Activated CD4-positive, alpha-beta T cell treated with anti-CD3 and anti-CD28 coated beads, Interleukin-10, Interleukin-2, amounts not matched to agents 100 ng/mL and 50 ng/mL, durations not matched to agents 16 hours and 8 hours (primary cell): Measurements from ENCODE around the gene NUP188.
"Not testable (repeated sequence)": the region's sequence is repeated elsewhere in the genome, so short reads cannot be mapped to it uniquely, and the experiment has no call there.

Experiments used
- DNase-seq: peaks from one replicate; pipeline ENCODE4 v3.0.0-alpha.2; 2020

NUP188 gene

GRCh38 chr9:128944966-128945365 is 2.5 kb upstream of the NUP188 start:
- not testable (repeated sequence) for DNase-seq

GRCh38 chr9:128945798-128946501 is 1.5 kb upstream of the NUP188 start:
- no peak for DNase-seq

GRCh38 chr9:128946571-128947276 is 775 bp upstream of the NUP188 start:
- peak; percentile 6 for DNase-seq

- no peak for DNase-seq
Observed at GRCh38 chr9:128947277-128947526, 297 bp upstream of the NUP188 start.

GRCh38 chr9:128961403-128961802 is 13.9 kb downstream of the NUP188 start:
- not testable (repeated sequence) for DNase-seq

- DNase-seq = no peak
Observed at GRCh38 chr9:128969491-128969890, 22.0 kb downstream of the NUP188 start.

GRCh38 chr9:128972956-128973355 is 25.5 kb downstream of the NUP188 start:
- no peak for DNase-seq

GRCh38 chr9:128979111-128979510 is 31.6 kb downstream of the NUP188 start:
- DNase-seq = no peak

GRCh38 chr9:128983536-128983935 is 36.0 kb downstream of the NUP188 start:
- no peak for DNase-seq

GRCh38 chr9:128986671-128987070 is 39.2 kb downstream of the NUP188 start:
- no peak for DNase-seq

GRCh38 chr9:128987805-128988204 is 40.3 kb downstream of the NUP188 start:
- DNase-seq = no peak

- DNase-seq = no peak
Observed at GRCh38 chr9:128992995-128993394, 45.5 kb downstream of the NUP188 start.

GRCh38 chr9:128995791-128996190 is 48.3 kb downstream of the NUP188 start:
- no peak for DNase-seq

GRCh38 chr9:128998462-128998861 is 51.0 kb downstream of the NUP188 start:
- no peak for DNase-seq

GRCh38 chr9:128999581-129000206 is 52.2 kb downstream of the NUP188 start:
- peak; percentile 48 for DNase-seq

- no peak for DNase-seq
Observed at GRCh38 chr9:129001504-129002325, 54.2 kb downstream of the NUP188 start.

- DNase-seq = no peak
Observed at GRCh38 chr9:129002992-129003391, 55.5 kb downstream of the NUP188 start.

GRCh38 chr9:129004173-129004572 is 56.7 kb downstream of the NUP188 start:
- not testable (repeated sequence) for DNase-seq

- no peak for DNase-seq
Observed at GRCh38 chr9:129005336-129005997, 58.0 kb downstream of the NUP188 start.

- DNase-seq = peak; percentile 71
Observed at GRCh38 chr9:129006328-129007034, 59.0 kb downstream of the NUP188 start.

- no peak for DNase-seq
Observed at GRCh38 chr9:129007035-129007765, 59.7 kb downstream of the NUP188 start.
